ENCODE data around the gene FAM13A.

The FAM13A gene

GRCh38 chr4:88823058-88823919, 233.7 kb downstream of the FAM13A start:
- Histone ChIP-seq H3F3A (ENCODE audit: insufficient read depth, low read length) (peaks cover 17% of the 10 kb centered on the region), H3K9ac (ENCODE audit: low read length) (peak overlapping the region; percentile 65), H3K79me2 (ENCODE audit: low read length) (no peaks in the 10 kb centered on the region), H3K36me3 (replicated peaks; ENCODE audit: insufficient read depth, low read length) (no peaks in the 10 kb centered on the region), H3K27ac (ENCODE audit: low read length) (peak overlapping the region; percentile 89), H3K27me3 (replicated peaks; ENCODE audit: insufficient read depth, low read length) (no peaks in the 10 kb centered on the region), H3K4me1 (ENCODE audit: low read length) (0 out of 2 replicates have a peak, but pooled peaks cover 7% of the 10 kb centered on the region), H3K9me3 (replicated peaks; ENCODE audit: insufficient read depth, low read length) (no peaks in the 10 kb centered on the region), H3K9me2 (replicated peaks; ENCODE audit: insufficient read depth, low read length) (no peaks in the 10 kb centered on the region), H3K4me3 (ENCODE audit: low read length) (peak overlapping the region; percentile 60), H4K20me1 (ENCODE audit: insufficient read depth, low read length) (no peaks in the 10 kb centered on the region), H2AFZ (ENCODE audit: low read length) (peak overlapping the region; percentile 89), H3K4me2 (ENCODE audit: low read depth, low read length) (peak overlapping the region; percentile 82)
- TF ChIP-seq CTCF (IDR thresholded peaks at IDR 0.05; ENCODE audit: low read length) (no peak), EZH2phosphoT487 (IDR thresholded peaks at IDR 0.05; ENCODE audit: low read length) (no peak), EZH2 (optimal IDR thresholded peaks at IDR 0.05; ENCODE audit: low read depth, low read length) (no peak)
- DNase-seq = peak; percentile 72

DNA sequence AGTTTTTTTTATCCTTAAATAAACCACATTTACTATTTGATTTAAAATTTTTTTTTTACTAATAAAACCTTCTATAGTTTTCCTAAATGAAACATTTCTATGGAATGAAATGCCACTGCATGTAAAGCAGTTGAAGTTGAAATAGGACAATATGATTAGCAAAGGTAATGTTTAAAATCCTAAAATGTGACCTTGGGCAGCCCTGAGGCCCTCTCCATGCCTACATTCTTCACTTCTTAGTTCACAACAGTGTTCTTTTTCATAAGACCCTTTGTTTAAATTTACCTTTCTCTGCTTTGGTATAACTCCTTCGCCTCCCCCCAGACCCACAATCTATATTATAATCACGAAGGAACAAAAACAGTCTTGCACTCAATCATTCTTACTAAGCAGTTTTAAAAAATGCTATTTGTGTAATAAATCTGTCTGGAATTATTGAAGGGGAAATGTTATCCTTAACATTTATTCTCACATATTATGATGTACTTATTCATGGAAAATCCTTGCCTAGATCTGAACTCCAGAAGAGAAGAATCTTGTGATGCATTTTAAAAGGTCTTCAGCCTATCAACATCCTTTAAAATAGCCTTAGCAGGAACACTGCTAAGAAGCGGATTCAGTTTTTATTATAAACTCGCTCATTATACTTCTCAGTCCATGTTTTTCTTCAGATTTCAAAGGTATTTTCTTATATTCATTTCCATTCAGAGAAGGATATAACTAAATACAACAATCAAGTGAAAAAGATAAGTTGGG, 234.8 kb downstream of the FAM13A start:
- Histone ChIP-seq H3K27ac (ENCODE audit: low read length) (no peak overlapping the region), H3K9me3 (replicated peaks; ENCODE audit: insufficient read depth, low read length) (no peaks in the 10 kb centered on the region), H3K9me2 (replicated peaks; ENCODE audit: insufficient read depth, low read length) (no peaks in the 10 kb centered on the region), H4K20me1 (ENCODE audit: insufficient read depth, low read length) (no peaks in the 10 kb centered on the region), H3K79me2 (ENCODE audit: low read length) (no peaks in the 10 kb centered on the region), H3F3A (ENCODE audit: insufficient read depth, low read length) (peaks cover 22% of the 10 kb centered on the region), H3K4me2 (ENCODE audit: low read depth, low read length) (peak overlapping the region; percentile 82; the same call in 1 of the 2 replicates), H3K27me3 (replicated peaks; ENCODE audit: insufficient read depth, low read length) (no peaks in the 10 kb centered on the region), H3K4me1 (ENCODE audit: low read length) (peaks cover 14% of the 10 kb centered on the region; the same call in 1 of the 2 replicates), H3K4me3 (ENCODE audit: low read length) (peak overlapping the region; percentile 60; the same call in 1 of the 2 replicates), H3K9ac (ENCODE audit: low read length) (no peak overlapping the region), H2AFZ (ENCODE audit: low read length) (no peak overlapping the region), H3K36me3 (replicated peaks; ENCODE audit: insufficient read depth, low read length) (no peaks in the 10 kb centered on the region)
- TF ChIP-seq EZH2 (optimal IDR thresholded peaks at IDR 0.05; ENCODE audit: low read depth, low read length) (no peak), EZH2phosphoT487 (IDR thresholded peaks at IDR 0.05; ENCODE audit: low read length) (no peak), CTCF (IDR thresholded peaks at IDR 0.05; ENCODE audit: low read length) (no peak)
- DNase-seq = no peak

GRCh38 chr4:88821522-88821921, 235.5 kb downstream of the FAM13A start:
- TF ChIP-seq EZH2phosphoT487 (IDR thresholded peaks at IDR 0.05; ENCODE audit: low read length) = no peak
- no peak for TF ChIP-seq CTCF (IDR thresholded peaks at IDR 0.05; ENCODE audit: low read length)
- TF ChIP-seq EZH2 (optimal IDR thresholded peaks at IDR 0.05; ENCODE audit: low read depth, low read length) = no peak
- H3K27ac ChIP-seq (ENCODE audit: low read length) = no peak overlapping the region

More at GRCh38 chr4:88821522-88821921, 235.5 kb downstream of the FAM13A start:
- Histone ChIP-seq H3K36me3 (replicated peaks; ENCODE audit: insufficient read depth, low read length) (no peaks in the 10 kb centered on the region), H3K27me3 (replicated peaks; ENCODE audit: insufficient read depth, low read length) (peaks cover 5% of the 10 kb centered on the region; the same call in 1 of the 2 replicates), H3K9me2 (replicated peaks; ENCODE audit: insufficient read depth, low read length) (no peaks in the 10 kb centered on the region), H3K9ac (ENCODE audit: low read length) (no peak overlapping the region), H3K4me1 (ENCODE audit: low read length) (peaks cover 14% of the 10 kb centered on the region; the same call in 1 of the 2 replicates), H3F3A (ENCODE audit: insufficient read depth, low read length) (peaks cover 22% of the 10 kb centered on the region), H4K20me1 (ENCODE audit: insufficient read depth, low read length) (no peaks in the 10 kb centered on the region), H3K4me2 (ENCODE audit: low read depth, low read length) (no peak overlapping the region), H3K79me2 (ENCODE audit: low read length) (no peaks in the 10 kb centered on the region), H3K4me3 (ENCODE audit: low read length) (no peak overlapping the region), H3K9me3 (replicated peaks; ENCODE audit: insufficient read depth, low read length) (no peaks in the 10 kb centered on the region), H2AFZ (ENCODE audit: low read length) (no peak overlapping the region)
- DNase-seq = no peak

All from MM.1S (cell line).